ENCODE results near the gene JDP2.
"Not testable (repeated sequence)": the region's sequence is repeated elsewhere in the genome, so short reads cannot be mapped to it uniquely, and the experiment has no call there.

The JDP2 gene

GRCh38 chr14:75427482-75428229 lies at the start of gene JDP2:
TSS of gene JDP2 (plus strand) at chr14:75428022. CDS start at chr14:75437921, 9,899 bp downstream.
- peak; percentile 74 for DNase-seq

GRCh38 chr14:75379246-75379929 lies 48.4 kb upstream of the JDP2 start:
- no peak for DNase-seq

- DNase-seq = no peak
Measured at GRCh38 chr14:75379930-75380270, 47.9 kb upstream of the JDP2 start.

DNA sequence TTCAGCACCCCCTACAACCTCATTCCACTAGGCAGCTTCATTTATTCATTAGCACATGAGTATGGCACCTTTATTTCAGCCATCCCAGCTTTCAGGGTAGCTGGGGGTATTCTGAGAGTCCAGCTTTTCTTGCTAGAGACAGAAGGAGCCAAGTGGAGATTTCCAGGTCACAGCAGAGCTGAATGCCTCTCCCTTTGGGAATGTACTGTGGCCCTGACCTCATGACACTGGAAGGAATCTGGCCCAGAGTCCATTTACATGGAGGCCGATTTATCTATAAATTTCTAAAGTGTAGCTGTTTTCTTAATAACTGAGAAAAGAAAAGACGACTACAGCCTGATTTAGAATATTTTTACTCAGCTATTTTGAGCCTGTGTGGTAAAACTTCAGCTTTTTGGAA lies 47.2 kb upstream of the JDP2 start:
- DNase-seq = no peak

DNA sequence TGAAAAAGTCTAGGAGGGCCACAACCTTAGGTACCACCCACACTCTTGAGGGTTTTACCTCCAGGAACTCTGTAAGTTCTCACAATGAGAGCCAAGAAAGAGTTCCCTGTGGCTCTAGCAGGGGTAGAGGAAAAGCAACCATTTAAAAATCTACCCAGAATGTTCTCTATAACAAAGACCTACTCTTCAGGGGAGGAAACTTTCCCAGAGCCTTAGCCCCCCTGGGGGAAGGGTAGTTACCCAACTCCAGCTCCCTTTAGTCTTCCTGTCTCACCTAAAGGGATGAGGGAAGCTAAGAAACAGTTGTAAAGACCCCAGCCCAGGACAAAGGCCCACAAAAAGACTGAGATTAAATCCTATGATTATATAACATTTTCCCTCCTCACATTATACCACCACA lies 46.2 kb upstream of the JDP2 start:
- no peak for DNase-seq

GRCh38 chr14:75383219-75383618 lies 44.6 kb upstream of the JDP2 start:
- not testable (repeated sequence) for DNase-seq

DNA sequence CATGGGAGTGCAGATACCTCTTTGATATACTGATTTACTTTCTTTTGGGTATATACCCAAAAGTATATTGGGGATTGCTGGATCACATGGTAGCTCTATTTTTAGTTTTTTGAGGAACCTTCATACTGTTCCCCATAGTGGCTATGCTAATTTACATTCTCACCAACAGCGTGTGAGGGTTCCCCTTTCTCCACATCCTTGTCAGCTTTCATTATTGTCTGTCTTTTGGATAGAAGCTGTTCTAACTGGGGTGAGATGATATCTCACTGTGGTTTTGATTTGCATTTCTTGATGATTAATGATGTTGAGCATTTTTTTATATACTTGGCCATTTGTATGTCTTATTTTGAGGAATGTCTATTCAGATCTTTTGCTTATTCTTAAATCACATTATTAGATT lies 44.1 kb upstream of the JDP2 start:
- DNase-seq = no peak

DNA sequence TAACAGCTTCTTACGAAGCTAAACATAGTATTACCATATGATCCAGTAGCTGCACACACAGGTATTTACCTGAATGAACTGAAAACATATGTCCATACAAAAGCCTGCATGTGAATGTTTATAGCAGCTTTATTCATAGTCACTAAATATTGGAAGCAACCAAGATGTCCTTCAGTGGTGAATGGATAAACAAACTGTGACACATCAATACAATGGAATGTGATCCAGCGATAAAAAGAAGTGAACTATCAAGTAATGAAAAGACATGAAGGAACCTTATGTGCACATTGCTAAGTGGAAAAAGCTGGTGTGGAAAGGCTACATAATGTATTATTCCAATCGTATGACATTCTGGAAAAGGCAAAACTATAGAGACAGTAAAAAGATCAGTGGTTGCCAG lies 38.1 kb upstream of the JDP2 start:
- DNase-seq = no peak

DNA sequence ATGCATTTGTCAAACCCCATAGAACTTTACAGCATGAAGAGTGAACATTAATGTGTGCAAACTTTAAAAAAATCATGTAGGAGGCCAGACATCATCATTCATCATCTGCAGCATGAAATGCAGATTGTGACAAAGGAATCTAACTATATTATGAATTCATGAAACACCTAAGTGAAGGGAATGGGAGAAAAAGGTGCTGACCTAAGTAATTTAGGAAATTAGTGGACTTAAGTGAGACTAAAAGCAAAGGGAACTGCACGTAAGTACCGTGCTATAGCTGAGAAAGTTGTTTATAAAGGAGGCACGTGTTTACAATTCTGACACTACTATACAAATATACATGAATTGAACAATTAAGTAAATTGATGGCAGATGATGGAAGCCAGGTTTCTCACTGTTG lies 37.6 kb upstream of the JDP2 start:
- DNase-seq = no peak

DNA sequence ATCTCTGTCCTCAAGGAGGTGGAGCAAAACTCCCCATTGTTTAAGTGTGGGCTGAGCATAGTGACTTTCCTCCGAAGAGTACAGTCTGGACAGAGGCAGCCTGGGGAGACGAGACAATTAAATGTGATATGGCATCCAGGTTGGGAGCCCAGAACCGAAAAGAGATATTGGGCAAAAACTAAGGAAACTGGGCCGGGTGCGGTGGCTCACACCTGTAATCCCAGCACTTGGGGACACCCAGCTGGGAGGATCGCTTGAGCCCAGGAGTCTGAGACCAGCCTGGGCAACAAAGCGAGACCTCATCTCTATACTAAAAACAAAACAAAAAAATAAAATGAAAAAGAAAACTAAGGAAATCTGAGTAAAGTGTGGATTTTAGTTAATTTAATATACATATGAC lies 35.9 kb upstream of the JDP2 start:
- DNase-seq = no peak

DNA sequence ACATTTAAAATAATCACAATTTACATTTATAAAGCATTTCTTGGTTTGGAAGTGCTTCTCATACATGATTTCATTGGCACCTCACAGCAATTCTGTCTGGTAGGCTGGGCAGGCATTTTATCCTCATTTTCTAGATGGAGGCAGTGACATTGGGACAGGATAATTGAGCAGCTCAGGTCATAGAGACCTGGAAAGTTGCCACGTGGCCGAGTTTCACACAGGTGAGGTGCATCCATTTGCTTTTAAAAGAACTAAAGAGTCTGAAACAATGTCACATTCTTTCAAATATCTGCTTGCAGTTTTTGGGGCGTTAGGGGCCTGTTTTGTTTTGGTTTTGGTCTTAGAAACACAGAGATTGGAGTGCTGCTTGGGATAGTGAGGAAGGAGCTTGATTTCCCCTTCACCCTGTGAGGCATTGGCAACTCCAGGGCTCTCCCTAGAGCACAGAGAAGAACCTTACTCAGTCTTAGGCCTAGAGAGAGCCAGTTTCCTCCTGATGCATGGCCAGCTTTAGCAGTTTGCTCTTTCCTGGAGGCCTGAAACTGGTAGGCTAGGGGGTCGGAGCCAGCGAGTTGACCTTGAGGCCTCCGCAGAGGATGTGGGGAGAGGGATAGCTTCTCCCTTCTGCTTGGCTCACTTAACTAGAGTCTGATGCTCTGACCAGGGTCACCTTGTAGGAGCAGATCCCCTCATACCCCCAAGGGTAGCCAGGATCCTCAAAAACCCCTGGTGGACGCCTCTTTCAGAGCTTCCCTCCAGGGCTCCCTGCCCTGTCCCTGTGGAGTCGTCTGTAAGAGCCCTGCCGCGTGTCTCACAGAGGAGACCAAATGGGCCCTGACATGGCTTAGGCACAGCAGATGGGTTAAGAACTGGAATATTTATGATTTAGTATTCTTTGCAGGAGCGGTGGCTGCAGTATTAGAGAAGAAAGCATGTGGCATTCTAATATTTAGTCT lies 34.9 kb upstream of the JDP2 start:
- peak; percentile 14 for DNase-seq

- DNase-seq = no peak
Measured at GRCh38 chr14:75393794-75394193, 34.0 kb upstream of the JDP2 start.

DNA sequence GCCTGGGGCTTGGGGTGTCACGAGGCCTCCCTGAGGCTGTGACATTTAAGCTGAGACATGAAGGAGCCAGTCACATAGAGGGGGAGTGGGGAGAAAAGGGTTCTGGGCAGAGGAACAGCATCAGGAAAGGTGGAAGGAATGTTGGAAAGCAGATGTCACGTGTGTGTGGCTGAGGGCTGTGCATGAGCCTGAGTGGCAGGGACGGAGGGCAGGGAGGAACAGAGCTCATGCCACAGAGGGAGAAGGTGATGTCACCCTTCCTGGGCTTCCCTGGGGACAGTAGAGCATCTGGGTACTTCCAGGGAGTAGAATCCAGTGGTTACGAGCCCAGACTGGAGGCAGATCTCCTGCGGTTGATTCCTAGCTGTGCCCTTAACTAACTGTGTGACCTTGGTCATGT lies 32.0 kb upstream of the JDP2 start:
- no peak for DNase-seq

DNA sequence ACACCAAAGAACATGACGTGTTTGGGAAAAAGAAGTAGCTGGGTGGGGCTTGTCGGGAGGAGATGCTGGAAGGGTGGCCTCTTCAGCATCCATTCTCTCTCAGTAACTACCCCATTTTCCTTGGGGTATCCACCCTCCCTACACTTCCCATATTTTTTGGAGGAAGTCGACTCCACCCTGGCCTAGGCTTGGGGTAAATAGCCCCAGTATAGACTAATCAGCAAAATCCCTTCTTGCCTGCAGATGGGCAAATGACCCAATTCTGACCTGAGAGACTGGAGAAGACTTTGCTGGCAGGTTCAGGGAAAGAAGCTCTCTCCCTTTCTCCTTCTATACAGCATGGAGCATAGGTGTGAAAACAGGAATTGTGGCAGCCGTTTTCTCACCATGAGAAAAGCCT lies 28.5 kb upstream of the JDP2 start:
- DNase-seq = no peak

DNA sequence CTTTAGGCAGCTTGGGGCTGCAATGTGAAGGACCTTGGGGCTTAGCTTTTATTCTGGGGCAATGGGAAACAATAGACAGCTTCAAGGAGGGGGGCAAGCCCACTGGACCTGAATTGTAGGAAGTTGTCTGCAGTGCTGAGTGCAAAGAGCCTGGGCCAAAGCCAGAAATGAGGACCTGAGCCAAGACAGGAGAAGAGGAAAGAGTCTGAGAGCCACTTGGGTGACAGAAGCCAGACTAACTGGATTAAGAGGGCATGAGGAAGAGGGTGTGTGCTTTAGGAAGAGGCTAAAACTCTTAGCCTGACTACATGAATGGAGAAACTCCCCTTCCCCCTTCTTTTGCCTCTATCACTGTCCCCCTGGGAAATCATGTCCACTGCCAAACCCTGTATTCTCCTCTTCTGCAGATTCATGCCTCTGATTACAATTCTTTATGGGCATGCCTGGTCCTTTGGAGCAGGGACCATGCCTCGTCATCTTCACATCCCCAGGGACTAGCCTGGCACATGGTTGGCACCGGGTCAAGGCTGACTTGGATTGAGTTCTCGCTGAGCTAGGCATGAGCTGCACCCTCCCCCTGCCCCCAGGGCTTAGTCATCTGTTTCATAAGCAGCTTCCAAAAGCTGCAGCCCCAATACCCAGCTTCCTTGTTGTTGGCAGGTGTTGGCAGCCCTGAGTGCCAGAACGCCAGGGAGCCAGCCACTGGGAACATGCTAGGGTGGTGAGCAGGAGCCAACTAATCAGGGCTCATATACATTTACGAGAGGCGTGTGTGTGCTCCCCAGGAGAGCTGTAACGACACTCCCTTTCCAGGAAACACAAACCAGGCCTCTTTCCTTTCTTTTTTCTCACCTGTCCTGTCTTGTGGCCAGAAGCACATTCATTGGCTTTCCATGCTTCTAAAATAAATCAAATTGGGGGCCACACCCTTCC lies 27.7 kb upstream of the JDP2 start:
- DNase-seq = peak; percentile 97

DNA sequence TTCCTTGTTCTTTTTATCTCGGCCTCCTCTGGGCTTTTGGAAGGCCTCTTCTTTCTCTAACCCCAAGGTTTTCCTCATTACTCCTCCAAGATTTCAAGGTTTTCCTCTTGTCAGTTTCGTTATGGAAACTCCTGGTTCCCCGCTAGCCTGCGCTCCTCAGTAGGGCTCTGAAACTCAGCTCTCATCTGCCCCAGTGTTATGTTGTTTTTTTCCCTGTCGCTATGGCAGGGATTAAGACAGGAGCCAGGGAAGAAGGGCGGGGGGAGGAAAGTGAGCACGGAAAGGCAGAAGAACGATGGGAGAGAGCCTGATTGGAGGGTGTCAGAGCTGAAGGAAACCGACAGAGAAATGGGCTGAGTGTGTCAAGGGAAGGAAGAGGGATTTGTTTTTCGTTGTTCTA lies 26.5 kb upstream of the JDP2 start:
- no peak for DNase-seq

- no peak for DNase-seq
Measured at GRCh38 chr14:75402867-75403413, 24.9 kb upstream of the JDP2 start.

DNA sequence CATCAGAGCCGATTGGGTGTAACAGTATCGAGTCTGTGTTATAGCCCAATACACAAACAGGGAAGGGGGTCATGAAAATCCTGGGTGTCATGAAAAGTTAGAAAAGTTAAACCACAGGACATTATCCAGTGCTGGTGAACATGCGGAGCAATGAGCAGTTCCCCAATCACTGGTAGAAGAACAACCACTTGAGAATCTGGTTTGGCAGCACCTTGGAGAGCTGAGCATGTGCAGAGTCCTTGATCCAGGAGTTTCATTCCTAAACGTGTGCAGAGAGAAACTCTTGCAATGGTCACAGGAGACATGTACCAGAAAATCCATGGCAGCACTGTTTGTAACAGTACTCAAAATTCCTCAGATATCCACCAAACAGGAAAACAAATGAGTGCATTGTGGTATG lies 23.0 kb upstream of the JDP2 start:
- DNase-seq = no peak

GRCh38 chr14:75406102-75406501 lies 21.7 kb upstream of the JDP2 start:
- no peak for DNase-seq

DNA sequence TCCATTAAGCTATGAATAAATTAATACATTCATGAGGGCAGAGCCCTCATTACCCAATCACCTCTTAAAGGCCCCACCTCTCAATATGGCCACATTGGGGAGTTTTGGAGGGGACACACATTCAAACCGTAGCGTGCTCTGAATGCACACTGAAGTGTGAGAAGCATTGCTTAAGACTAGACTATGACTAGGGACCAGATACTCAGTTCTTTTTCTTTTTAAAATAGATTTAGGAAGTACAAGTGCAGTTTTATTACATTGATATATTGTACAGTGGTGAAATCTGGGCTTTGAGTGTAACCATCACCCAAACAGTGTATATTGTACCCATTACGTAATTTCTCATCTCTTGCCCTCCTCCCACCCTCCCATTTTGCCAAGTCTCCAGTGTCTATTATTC lies 21.0 kb upstream of the JDP2 start:
- DNase-seq = no peak

DNA sequence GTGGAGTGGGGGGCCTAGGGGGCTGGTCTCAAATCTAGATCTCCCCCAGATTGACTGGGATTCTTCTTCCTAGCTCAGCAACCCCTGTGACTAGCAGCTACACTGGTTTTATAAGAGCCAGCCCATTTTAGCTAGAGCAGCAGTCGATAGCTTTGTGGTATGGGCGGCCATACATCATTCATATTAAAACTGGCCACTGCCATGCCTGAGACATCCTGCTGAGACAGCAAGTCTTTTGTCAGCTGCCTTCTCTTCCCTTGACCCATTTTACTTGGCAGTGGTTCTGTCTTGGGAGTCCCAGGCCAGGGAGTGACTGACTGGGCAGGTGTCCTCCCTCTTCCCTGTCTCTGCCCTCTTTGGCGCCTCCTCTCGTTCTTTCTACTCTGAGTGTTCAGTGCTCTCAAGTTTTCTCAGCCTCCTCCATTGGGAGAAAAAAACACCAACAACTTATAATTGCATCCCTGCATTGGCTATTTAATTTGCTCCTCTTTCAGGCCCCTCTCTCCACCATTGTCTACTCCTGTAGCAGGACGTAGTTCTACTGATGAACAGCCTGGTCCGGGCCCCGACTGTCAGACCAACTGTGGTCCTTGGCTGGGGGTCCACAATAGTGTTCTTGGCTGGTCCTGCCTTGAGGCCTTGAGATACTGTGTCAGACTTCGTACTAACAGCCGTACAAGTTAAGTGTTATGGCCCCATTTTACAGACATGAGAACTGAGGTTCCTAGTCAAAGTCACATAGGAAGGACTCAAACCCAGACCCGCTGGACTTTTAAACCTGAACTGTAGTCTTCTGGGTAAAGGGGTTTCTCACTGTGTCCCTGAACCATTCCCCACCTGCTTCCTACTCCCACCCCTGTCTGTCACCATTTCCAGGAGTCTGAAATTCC lies 18.3 kb upstream of the JDP2 start:
- no peak for DNase-seq
